Measurements from ENCODE around the gene INTU. TPM values are rescaled to one million over a fixed set of nuclear protein-coding genes. Genes with fewer than 3 reads are reported as not detected.

The INTU gene
- total RNA-seq, 4 donors from 2014 or later: 3.6 to 7.7 (median 5.5) TPM

DNA sequence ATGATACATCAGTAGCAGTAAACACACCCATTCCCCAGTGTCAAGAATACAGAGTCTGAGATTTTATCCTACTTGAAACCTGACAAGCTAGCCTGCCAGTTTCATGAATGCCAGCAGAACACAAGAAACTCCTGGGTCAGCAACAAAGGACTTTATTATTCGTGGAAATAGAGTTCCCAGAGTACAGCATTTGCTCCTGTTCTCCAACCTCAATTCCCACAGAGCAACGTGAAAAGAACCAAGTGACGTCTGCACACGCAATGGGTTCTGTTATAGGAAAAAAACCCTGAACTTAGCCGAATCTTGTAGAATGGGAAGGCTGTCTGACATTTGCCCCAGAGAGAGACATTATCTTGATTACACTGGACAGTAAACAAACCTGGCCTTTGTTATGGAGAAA is 23.3 kb upstream of the INTU start:
- TF ChIP-seq, protein P1, sequence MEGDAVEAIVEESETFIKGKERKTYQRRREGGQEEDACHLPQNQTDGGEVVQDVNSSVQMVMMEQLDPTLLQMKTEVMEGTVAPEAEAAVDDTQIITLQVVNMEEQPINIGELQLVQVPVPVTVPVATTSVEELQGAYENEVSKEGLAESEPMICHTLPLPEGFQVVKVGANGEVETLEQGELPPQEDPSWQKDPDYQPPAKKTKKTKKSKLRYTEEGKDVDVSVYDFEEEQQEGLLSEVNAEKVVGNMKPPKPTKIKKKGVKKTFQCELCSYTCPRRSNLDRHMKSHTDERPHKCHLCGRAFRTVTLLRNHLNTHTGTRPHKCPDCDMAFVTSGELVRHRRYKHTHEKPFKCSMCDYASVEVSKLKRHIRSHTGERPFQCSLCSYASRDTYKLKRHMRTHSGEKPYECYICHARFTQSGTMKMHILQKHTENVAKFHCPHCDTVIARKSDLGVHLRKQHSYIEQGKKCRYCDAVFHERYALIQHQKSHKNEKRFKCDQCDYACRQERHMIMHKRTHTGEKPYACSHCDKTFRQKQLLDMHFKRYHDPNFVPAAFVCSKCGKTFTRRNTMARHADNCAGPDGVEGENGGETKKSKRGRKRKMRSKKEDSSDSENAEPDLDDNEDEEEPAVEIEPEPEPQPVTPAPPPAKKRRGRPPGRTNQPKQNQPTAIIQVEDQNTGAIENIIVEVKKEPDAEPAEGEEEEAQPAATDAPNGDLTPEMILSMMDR (IDR thresholded peaks at IDR 0.05; ENCODE audit: low read depth): no peak

DNA sequence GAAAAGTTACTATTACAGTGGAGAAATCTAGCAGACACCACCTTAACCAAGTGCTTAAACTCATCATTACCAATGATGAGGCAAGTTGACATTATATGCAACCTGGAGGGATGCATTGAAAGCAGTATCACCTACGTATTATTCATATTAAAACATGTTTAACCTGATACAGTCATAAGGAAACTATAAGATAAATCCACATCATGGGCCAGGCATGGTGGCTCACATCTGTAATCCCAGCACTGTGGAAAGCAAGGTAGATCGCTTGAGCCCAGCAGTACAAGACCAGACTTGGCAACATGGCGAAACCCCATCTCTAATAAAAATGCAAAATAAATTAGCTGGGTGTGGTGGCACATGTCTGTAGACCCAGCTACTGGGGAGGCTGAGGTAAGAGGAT is 22.3 kb upstream of the INTU start:
- TF ChIP-seq, protein P1 (IDR thresholded peaks at IDR 0.05; ENCODE audit: low read depth): no peak

- TF ChIP-seq, protein P1 (IDR thresholded peaks at IDR 0.05; ENCODE audit: low read depth): no peak
Observed at GRCh38 chr4:127616898-127617297, 15.9 kb upstream of the INTU start.

DNA sequence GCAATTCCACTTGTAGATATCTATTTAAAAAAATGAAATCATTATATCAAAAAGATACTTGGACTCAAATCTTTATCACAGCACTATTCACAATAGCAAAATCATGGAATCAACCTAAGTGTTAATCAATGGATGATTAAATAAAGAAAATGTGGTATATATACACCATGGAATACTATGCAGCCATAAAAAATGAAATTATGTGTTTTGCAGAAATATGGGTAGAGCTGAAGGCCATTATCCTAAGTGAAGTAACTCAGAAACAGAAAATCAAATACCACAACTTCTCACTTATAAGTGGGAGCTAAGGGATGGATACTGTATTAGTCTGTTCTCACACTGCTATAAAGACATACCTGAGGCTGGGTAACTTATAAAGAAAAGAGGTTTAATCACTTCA is 14.3 kb upstream of the INTU start:
- TF ChIP-seq, protein P1 (IDR thresholded peaks at IDR 0.05; ENCODE audit: low read depth): no peak

DNA sequence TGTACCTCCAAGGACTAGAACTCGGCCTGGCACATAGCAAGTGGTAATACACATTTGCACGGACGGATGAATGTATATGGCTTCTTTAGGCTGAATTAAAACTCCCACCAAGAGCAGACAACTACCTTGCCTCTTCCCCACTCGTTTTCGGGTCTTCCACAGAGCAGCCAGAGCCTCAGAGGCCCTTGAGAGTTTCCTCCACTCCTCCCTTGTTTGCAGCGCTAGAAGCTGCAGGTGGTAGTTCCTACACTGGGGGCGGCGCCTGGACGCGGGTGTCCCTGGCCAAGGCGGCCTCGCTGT is 10.2 kb upstream of the INTU start:
- TF ChIP-seq, protein P1 (IDR thresholded peaks at IDR 0.05; ENCODE audit: low read depth): no peak

DNA sequence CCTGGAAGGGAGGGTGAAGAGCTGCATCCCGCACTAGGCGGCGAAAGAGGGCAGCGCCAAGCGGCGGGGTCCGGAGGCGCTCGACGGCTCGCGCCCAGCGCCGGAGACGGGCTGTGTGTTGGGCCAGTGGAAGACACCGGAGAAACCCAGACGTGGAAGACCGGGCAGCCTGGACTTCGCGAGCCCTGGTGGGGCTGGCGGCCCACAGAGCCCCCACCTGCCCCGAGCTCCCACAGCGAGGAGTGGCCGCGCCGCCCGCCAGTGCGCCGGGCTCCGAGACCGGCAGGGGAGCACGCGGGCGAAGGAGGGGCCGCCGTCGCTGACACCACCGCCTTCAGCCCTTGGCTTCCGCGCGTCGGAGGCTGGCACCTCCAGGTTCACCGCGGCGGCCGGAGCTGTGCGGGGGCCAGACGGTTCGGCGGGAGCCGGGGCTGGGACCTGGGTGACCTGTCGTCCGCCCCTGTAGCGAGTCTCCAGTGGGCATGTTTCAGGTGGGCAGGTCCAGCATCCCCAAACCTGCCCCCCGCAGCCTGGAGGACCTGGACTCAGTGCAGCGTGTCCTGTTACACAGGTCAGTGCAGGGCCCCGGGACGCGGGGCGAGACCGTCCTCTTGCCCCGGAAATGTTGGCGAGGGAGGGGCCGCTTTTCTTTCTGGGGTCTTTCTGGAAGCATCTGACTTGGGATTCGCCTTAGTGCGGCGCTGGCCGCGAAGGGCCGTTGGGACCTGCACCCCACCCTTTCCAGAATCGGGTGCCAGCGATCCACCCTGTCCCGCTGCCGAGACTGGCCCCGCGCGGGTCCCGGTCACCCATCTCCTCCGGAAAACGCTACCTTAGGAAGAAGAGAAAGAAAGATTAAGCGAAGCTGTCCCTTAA is 9.6 kb upstream of the INTU start:
- TF ChIP-seq, protein P1 (IDR thresholded peaks at IDR 0.05; ENCODE audit: low read depth): no peak

GRCh38 chr4:127623797-127624083 is 9.0 kb upstream of the INTU start:
- TF ChIP-seq, protein P1 (IDR thresholded peaks at IDR 0.05; ENCODE audit: low read depth): no peak
